HL-60 (cell line): Measurements from ENCODE around the gene ZNF652.

ENCODE experiments used
- SPI1 ChIP-seq: IDR thresholded peaks from 2 replicates; pipeline ENCODE4 v1.6.1; 2012; ENCODE audit warnings: low read depth, mild to moderate bottlenecking, borderline replicate concordance
- TF ChIP-seq, protein P1 (sequence below): IDR thresholded peaks from one replicate; pipeline ENCODE4 v1.5.1; 2011; ENCODE audit warnings: low read length, control low read depth, inconsistent platforms; ENCODE audit not compliant: insufficient read depth

GRCh38 chr17:49337884-49338283 is 24.2 kb downstream of the ZNF652 start:
- TF ChIP-seq, protein P1, sequence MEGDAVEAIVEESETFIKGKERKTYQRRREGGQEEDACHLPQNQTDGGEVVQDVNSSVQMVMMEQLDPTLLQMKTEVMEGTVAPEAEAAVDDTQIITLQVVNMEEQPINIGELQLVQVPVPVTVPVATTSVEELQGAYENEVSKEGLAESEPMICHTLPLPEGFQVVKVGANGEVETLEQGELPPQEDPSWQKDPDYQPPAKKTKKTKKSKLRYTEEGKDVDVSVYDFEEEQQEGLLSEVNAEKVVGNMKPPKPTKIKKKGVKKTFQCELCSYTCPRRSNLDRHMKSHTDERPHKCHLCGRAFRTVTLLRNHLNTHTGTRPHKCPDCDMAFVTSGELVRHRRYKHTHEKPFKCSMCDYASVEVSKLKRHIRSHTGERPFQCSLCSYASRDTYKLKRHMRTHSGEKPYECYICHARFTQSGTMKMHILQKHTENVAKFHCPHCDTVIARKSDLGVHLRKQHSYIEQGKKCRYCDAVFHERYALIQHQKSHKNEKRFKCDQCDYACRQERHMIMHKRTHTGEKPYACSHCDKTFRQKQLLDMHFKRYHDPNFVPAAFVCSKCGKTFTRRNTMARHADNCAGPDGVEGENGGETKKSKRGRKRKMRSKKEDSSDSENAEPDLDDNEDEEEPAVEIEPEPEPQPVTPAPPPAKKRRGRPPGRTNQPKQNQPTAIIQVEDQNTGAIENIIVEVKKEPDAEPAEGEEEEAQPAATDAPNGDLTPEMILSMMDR = no peak
- TF ChIP-seq SPI1 = no peak
